ENCODE data around the gene CNTRL. TPM values are rescaled to one million over a fixed set of nuclear protein-coding genes. Genes with fewer than 3 reads are reported as not detected.

Gene CNTRL
- total RNA-seq, 2 donors from 2014 or later: 81.0 to 81.2 TPM

- no peaks in the 10 kb centered on the region for H3K27me3 Mint-ChIP-seq (ENCODE audit: low read depth)
- peaks cover 8% of the 10 kb centered on the region for H3K4me1 Mint-ChIP-seq (ENCODE audit: low read depth)
- no peak for DNase-seq
- no peak overlapping the region for H3K27ac Mint-ChIP-seq
- no peaks in the 10 kb centered on the region for H3K9me3 Mint-ChIP-seq
- no peak overlapping the region for H3K4me3 Mint-ChIP-seq
- no peaks in the 10 kb centered on the region for H3K36me3 Mint-ChIP-seq (ENCODE audit: insufficient read depth in 2 of 2)
- ATAC-seq (replicated peaks in 1 of 2): no peak
These were observed 146.9 kb downstream of the CNTRL start for GRCh38 chr9:121221664-121222055.

DNA sequence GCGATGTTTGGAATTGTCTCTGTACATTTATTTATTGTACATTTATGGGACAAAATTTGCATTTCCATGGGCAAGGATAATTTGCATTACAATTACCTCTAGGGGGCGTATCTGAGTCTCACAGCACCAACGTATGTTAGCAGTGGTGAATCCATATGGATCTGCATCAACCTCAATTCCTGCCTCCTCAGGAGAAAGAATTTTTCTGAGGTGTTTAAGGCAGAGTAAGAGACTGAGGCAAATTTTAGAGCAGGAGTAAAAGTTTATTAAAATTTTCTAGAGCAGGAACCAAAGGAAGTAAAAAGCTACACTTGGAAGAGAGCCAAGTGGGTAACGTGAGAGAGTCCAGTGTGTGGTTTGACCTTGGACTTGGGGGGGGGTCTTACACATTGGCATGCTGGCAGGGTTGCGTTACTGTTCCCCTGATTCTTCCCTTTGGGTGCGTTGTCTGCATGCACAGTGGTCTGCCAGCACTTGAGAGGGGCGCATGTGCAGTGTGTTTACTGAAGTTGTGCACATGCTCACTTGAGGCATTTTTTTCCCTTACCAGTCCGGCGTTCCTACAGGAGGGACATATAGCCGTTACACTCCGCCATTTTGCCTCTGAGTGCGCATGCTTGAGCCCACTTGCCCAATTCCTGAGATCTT, 147.9 kb downstream of the CNTRL start:
- Mint-ChIP-seq H3K4me3 (no peak overlapping the region), H3K27me3 (ENCODE audit: low read depth) (no peaks in the 10 kb centered on the region), H3K36me3 (ENCODE audit: insufficient read depth in 2 of 2) (no peaks in the 10 kb centered on the region), H3K4me1 (ENCODE audit: low read depth) (peaks cover 6% of the 10 kb centered on the region), H3K27ac (no peak overlapping the region), H3K9me3 (no peaks in the 10 kb centered on the region)
- no peak for ATAC-seq (replicated peaks in 1 of 2)
- DNase-seq: no peak

DNA sequence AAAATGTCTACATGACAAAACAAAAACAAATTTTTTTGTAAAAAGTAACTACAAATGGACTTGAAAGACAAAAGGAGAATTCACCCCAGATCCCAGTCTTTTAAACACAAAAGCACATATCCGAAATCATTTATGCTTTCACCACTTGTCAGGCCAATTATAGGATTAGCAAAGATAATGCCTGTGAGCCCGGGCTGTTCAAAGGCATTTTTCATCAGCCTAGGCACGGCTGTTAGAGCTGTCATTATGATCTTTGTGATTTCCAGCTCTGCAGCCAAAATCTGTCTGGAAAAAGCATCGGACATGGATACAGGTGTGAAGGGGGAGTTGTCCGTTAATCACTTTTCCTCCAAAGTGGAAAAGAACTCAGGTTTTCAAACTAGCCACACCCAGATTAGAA, 150.5 kb downstream of the CNTRL start:
- Mint-ChIP-seq H3K4me1 (ENCODE audit: low read depth) (no peaks in the 10 kb centered on the region), H3K27me3 (ENCODE audit: low read depth) (no peaks in the 10 kb centered on the region), H3K4me3 (no peak overlapping the region)

DNA sequence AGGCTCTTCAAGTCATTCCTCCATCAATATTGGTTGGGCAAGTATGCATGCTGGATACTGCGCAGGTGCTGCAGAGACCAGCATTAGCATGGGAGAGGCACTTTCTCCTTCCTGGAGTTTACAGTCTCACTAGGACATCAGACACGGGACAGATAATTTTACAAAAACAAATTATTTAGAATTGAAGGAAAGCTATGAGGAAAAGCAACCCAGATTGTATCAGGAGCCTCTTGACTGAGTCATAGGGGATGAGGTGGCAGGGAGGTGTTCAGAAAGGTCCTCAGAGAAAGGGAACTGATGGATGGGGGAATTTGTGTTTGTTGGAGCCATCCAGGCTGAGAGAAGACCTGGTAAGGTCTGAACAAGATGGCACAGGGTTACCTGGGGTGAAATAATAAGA, 151.4 kb downstream of the CNTRL start:
- H3K4me1 Mint-ChIP-seq (ENCODE audit: low read depth): no peaks in the 10 kb centered on the region
- H3K4me3 Mint-ChIP-seq: no peak overlapping the region
- no peak overlapping the region for H3K27ac Mint-ChIP-seq
- no peaks in the 10 kb centered on the region for H3K9me3 Mint-ChIP-seq
- H3K27me3 Mint-ChIP-seq (ENCODE audit: low read depth): no peaks in the 10 kb centered on the region
- DNase-seq (no peak), ATAC-seq (replicated peaks in 1 of 2) (no peak)
- no peaks in the 10 kb centered on the region for H3K36me3 Mint-ChIP-seq (ENCODE audit: insufficient read depth in 2 of 2)

More for the DNA sequence above, 150.5 kb downstream of the CNTRL start:
- Mint-ChIP-seq H3K9me3 (no peaks in the 10 kb centered on the region), H3K36me3 (ENCODE audit: insufficient read depth in 2 of 2) (no peaks in the 10 kb centered on the region), H3K27ac (no peak overlapping the region)
- DNase-seq (no peak), ATAC-seq (replicated peaks in 1 of 2) (no peak)

Other genes starting within 250 kb of the CNTRL start
- gene PSMD5, start 232.0 kb upstream of the CNTRL start, total RNA-seq: 10 to 100 TPM; 48.6 to 59.0 TPM
- 100 to 1,000 TPM; 166 to 222 TPM for gene PHF19, start 197.8 kb upstream of the CNTRL start, total RNA-seq
- 100 to 1,000 TPM in 1 of 2 donors, 10 to 100 TPM in 1; 91.6 to 101 TPM for gene TRAF1, start 148.2 kb upstream of the CNTRL start, total RNA-seq
- 1 to 10 TPM; 1.9 to 3.5 TPM for gene C5, start 24.7 kb upstream of the CNTRL start, total RNA-seq
- 10 to 100 TPM; 56.2 to 63.7 TPM for gene RAB14, start 126.9 kb downstream of the CNTRL start, total RNA-seq
- gene GSN, start 193.2 kb downstream of the CNTRL start, total RNA-seq: 1 to 10 TPM; 3.6 to 4.0 TPM

Measured in activated T-cell treated with anti-CD3 and anti-CD28 coated beads, Interleukin-2, amount 50 U/mL, for 72 hours (primary cell).